Astrocyte of the cerebellum (primary cell): ENCODE data around the gene LRRC8A.

Experiments used
- DNase-seq: peaks from one replicate; pipeline ENCODE4 v3.0.0-alpha.2; 2011; ENCODE audit warnings: low read depth
- H3K4me3 ChIP-seq: 2 replicates; pipeline ENCODE4 v1.5.1; 2011; ENCODE audit warnings: mild to moderate bottlenecking, low read depth, low read length, moderate library complexity
- in situ Hi-C: cut with HindIII; loops from 2 replicates; pipeline ENCODE4 v1.10.0; 2017; ENCODE audit warnings: low sequenced_read_pairs
- TF ChIP-seq, protein P1 (sequence below): IDR thresholded peaks from 2 replicates; pipeline ENCODE4 v1.5.1; 2012; ENCODE audit warnings: low read length, low read depth, moderate library complexity, mild to moderate bottlenecking; ENCODE audit errors: missing control alignments

Gene LRRC8A

DNA sequence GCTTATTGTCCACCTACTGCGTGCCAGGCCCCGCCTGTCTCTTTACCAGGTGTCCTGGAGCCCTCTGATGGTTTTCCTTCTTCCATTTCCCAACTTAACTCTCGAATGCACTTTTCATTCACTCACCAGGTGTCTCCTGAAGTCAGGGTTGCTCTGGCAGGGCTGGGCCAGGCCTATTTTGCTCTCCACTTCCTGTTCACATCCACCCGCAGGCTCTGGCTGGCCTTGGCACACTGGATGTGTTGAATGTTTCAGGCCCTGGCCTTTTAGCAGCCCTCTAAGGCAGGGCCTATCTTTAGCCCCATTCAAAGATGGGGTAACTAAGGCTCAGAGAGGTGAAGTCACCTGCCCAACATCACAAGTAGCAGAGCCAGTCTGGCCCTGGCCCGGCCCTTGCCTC, 16.4 kb downstream of the LRRC8A start:
- H3K4me3 ChIP-seq = no peak overlapping the region
- TF ChIP-seq, protein P1, sequence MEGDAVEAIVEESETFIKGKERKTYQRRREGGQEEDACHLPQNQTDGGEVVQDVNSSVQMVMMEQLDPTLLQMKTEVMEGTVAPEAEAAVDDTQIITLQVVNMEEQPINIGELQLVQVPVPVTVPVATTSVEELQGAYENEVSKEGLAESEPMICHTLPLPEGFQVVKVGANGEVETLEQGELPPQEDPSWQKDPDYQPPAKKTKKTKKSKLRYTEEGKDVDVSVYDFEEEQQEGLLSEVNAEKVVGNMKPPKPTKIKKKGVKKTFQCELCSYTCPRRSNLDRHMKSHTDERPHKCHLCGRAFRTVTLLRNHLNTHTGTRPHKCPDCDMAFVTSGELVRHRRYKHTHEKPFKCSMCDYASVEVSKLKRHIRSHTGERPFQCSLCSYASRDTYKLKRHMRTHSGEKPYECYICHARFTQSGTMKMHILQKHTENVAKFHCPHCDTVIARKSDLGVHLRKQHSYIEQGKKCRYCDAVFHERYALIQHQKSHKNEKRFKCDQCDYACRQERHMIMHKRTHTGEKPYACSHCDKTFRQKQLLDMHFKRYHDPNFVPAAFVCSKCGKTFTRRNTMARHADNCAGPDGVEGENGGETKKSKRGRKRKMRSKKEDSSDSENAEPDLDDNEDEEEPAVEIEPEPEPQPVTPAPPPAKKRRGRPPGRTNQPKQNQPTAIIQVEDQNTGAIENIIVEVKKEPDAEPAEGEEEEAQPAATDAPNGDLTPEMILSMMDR = no peak
- DNase-seq = no peak
- in situ Hi-C loops = no loop called here

DNA sequence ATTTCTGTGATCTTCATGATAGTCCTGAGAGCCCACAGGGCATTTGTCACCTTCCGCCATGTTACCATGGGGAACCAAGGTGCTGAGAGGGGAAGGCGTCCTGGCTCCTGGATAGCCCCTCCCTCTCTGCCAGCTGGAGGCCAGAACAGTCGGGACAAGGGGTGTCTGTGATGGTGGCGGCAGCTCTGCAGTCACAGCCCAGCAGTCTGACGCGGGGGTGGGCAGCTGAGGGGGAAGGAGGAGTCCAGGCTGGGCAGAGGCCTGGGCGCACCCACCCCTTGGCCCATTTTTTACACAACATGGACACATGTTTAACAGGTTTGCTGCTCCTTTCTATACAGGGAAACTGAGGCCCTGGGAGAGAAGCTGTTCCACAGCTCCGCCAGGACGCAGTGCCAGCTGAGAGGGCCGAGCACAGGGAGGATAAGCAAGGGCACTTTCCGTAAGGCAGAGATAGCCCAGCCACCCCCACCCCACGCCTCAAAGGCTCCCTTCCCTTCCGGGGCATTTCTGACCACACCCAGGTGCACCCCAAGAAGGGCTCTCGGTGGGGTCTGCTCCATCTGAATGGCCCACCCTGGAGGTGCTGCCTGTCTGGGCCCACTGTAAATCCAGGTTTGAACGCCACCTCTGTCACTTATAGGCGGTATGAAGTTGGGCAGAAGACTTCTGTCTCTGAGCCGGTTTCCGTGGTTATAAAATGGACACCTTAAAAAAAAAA, 17.1 kb downstream of the LRRC8A start:
- no peak for DNase-seq
- H3K4me3 ChIP-seq = no peak overlapping the region
- in situ Hi-C loops = no loop called here
- TF ChIP-seq, protein P1 = no peak

DNA sequence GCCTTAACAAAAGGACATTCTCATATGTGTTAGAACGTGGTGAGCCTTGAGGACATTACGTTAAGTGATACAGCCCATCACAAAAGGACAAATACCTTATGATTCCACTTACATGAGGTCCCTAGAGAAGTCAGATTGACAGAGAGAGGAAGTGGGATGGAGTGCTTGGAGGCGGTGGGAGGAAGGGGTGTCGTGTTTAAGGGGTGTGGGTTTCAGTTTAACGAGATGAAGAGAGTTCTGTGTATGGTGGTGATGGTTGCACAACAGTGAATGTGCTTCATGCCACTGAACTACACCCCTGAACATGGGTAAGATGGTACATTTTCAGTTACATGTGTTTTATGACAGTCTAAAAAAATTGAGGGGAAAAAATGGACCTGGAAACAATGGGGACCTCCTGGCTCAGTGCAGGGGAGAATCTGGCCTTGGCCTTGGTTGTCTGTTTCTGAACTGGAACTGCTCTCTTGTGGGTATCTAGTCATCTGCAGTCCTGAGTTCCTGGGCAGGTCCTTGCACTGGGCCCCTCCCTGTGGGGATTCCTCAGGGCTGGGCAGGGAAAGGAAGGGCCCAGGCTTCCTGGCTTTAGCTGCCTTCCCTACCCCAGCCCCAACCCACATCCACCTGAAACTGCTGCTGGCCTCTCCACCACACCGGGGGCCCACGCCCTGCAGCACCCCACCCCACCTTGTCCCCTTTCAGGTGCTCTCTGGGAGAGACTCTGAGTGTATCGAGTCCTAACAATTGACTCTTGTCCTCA, 17.8 kb downstream of the LRRC8A start:
- H3K4me3 ChIP-seq = no peak overlapping the region
- TF ChIP-seq, protein P1 = no peak
- DNase-seq = no peak
- in situ Hi-C loops = no loop called here

DNA sequence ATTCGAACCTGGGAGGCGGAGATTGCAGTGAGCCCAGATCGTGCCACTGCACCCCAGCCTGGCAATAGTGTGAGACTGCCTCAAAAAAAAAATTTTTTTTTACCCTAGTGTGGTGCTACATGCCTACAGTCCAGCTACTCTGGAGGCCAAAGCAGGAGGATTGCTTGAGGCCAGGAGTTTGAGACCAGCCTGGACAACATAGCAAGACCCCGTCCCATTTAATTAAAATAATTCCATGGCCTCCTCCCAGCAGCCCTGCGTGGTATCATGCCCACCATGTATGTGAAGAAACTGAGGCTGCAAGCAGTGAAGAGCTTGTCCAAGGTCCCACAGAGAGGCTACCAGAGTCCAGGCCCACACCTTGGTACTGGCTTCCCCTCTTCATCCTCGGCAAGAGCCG, 19.4 kb downstream of the LRRC8A start:
- H3K4me3 ChIP-seq = no peak overlapping the region
- TF ChIP-seq, protein P1 = no peak
- DNase-seq = no peak
- in situ Hi-C loops = no loop called here

DNA sequence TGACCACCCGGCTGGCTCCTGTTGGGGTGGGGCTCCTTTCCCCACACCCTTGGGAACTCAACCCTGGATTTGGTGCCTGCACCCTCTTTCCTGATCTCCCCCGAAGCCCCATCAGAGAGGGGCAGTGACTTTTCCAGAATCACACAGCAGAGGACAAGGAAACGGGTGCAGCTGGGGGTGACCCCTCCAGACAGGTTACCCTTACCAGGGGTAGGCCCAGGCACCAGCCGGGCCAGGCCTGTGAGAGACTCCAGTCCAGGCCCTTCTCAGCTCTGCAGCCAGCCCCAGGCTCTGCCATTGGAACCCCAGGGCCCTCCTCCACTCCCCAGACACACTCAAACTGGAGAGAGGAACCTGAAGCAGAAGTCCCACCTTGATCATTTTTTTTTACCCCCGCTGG, 19.9 kb downstream of the LRRC8A start:
- in situ Hi-C loops = no loop called here
- H3K4me3 ChIP-seq = no peak overlapping the region
- DNase-seq = no peak

DNA sequence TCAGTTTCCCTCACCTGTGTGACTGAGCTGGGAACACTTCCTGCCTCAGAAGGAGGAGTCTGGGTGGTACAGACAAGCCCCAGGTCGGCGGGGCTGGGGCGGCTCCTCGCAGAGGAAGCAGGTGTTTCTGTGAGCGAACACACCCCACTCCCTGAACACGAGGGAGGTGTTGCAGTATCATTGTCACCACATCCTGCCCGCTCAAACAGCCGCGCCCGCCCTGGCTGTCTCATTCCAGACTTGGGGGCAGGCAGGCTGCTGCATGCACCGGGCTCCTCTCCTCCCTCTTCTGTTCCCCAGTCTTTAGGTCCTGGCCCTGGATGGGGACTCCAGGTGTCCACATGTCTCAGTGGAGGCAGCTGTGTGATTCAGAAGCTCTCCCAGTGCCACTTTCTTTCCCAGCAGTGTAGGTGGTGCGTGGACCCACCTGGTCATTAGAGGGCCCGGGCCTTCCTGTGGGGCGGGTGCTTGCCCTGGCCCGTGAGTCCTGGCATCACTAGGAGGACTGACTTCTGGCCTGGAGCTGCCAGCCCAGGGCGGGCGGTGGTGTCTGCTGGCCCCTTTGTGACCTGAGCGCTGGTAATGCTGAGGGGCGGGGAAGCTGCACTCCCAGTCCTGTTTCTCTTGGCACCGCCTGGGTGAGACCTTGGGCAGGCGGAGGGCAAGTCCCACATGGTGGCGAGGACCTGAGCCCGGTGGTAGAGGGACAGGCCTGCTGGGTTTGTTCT, 20.6 kb downstream of the LRRC8A start:
- H3K4me3 ChIP-seq = no peak overlapping the region
- TF ChIP-seq, protein P1 = no peak
- in situ Hi-C loops = no loop called here
- DNase-seq = no peak

More for the DNA sequence above, 19.9 kb downstream of the LRRC8A start:
- TF ChIP-seq, protein P1 = no peak
